Stimulated activated CD4-positive, alpha-beta T cell treated with anti-CD3 and anti-CD28 coated beads, Interleukin-4, amount 100 ng/mL, for 1 hour (primary cell): ENCODE results near the gene MRGPRX4.
"Not testable (repeated sequence)": the region's sequence is repeated elsewhere in the genome, so short reads cannot be mapped to it uniquely, and the experiment has no call there.

Source experiments
- DNase-seq: peaks from one replicate; pipeline ENCODE4 v3.0.0-alpha.2; 2020

Gene MRGPRX4

GRCh38 chr11:18172666-18173065 lies at the start of gene MRGPRX4:
Gene MRGPRX4, plus strand, starts transcription at chr11:18172837. Its CDS starts 420 bp downstream, at chr11:18173257.
- DNase-seq, result no peak

- not testable (repeated sequence) for DNase-seq
Observed at GRCh38 chr11:18131115-18131514, 41.5 kb upstream of the MRGPRX4 start.

GRCh38 chr11:18132341-18132740 lies 40.3 kb upstream of the MRGPRX4 start, which contains the start of gene MRGPRX3:
Gene MRGPRX3, plus strand, starts transcription at chr11:18132571. Its CDS starts 4,632 bp downstream, at chr11:18137203.
- no peak for DNase-seq

GRCh38 chr11:18135308-18135707 lies 37.3 kb upstream of the MRGPRX4 start:
- DNase-seq, result no peak

GRCh38 chr11:18137186-18137800 lies 35.3 kb upstream of the MRGPRX4 start:
- no peak for DNase-seq

GRCh38 chr11:18140145-18140544 lies 32.5 kb upstream of the MRGPRX4 start:
- DNase-seq, result no peak

- no peak for DNase-seq
Observed at GRCh38 chr11:18144243-18144642, 28.4 kb upstream of the MRGPRX4 start.

GRCh38 chr11:18145025-18145424 lies 27.6 kb upstream of the MRGPRX4 start:
- DNase-seq, result no peak

- no peak for DNase-seq
Observed at GRCh38 chr11:18145837-18146236, 26.8 kb upstream of the MRGPRX4 start.

GRCh38 chr11:18151581-18151980 lies 21.1 kb upstream of the MRGPRX4 start:
- no peak for DNase-seq

GRCh38 chr11:18168372-18168771 lies 4.3 kb upstream of the MRGPRX4 start:
- no peak for DNase-seq

GRCh38 chr11:18171377-18172000 lies 1.1 kb upstream of the MRGPRX4 start:
- DNase-seq, result no peak

GRCh38 chr11:18173225-18173866 lies 709 bp downstream of the MRGPRX4 start:
- no peak for DNase-seq

- DNase-seq, result no peak
Observed at GRCh38 chr11:18188796-18189195, 16.2 kb downstream of the MRGPRX4 start.

GRCh38 chr11:18189476-18190245 lies 17.0 kb downstream of the MRGPRX4 start:
- DNase-seq, result not testable (repeated sequence)

- DNase-seq, result no peak
Observed at GRCh38 chr11:18191376-18191775, 18.7 kb downstream of the MRGPRX4 start.

GRCh38 chr11:18193010-18193409 lies 20.4 kb downstream of the MRGPRX4 start:
- no peak for DNase-seq

GRCh38 chr11:18196532-18196931 lies 23.9 kb downstream of the MRGPRX4 start:
- no peak for DNase-seq

- DNase-seq, result not testable (repeated sequence)
Observed at GRCh38 chr11:18197738-18198137, 25.1 kb downstream of the MRGPRX4 start.

- no peak for DNase-seq
Observed at GRCh38 chr11:18203723-18204122, 31.1 kb downstream of the MRGPRX4 start.

- DNase-seq, result no peak
Observed at GRCh38 chr11:18204220-18204619, 31.6 kb downstream of the MRGPRX4 start.

GRCh38 chr11:18204771-18205170 lies 32.1 kb downstream of the MRGPRX4 start:
- DNase-seq, result no peak

GRCh38 chr11:18209058-18209457 lies 36.4 kb downstream of the MRGPRX4 start:
- DNase-seq, result no peak
